PC-9 (cell line): ENCODE measurements around the gene LAT. TPM values are rescaled to one million over a fixed set of nuclear protein-coding genes. Genes with fewer than 3 reads are reported as not detected.

Experiments used
- BruUV-seq: library from RNA; stranded (reverse); fragments of 400-500 nt; replicated peaks from 2 replicates; lab custom pipeline; 2021; lab: Mats Ljungman, UMichigan
- CTCF ChIA-PET: fragments of 300-600 bp; sonication (Branson Sonifier 250); formaldehyde crosslinking; loops from one replicate; lab custom pipeline; 2022; ENCODE audit warnings: antibody characterized with exemption; lab: Charles Lee
- POLR2A ChIA-PET: fragments of 300-600 bp; sonication (Branson Sonifier 250); formaldehyde crosslinking; loops from one replicate; lab custom pipeline; 2022; ENCODE audit warnings: antibody characterized with exemption; ENCODE audit not compliant: unreplicated experiment; lab: Charles Lee
- DNase-seq, 2 experiments: peaks; one replicate each; pipeline versions ENCODE4 v3.0.0 to v3.0.0-alpha.2; 2015 to 2022; ENCODE audit warnings: mixed read lengths in 1 of 2
- H2AFZ ChIP-seq: fragments of 200-600 bp; sonication (generic); 2 replicates; pipeline ENCODE4 v1.8.1; 2017; ENCODE audit warnings: antibody characterized with exemption
- H3F3A ChIP-seq: fragments of 200-600 bp; sonication (generic); 2 replicates; pipeline ENCODE4 v1.8.1; 2017; ENCODE audit warnings: antibody characterized with exemption, mild to moderate bottlenecking, low read depth; ENCODE audit not compliant: insufficient read depth
- H3K27ac ChIP-seq: fragments of 200-600 bp; sonication (generic); 2 replicates; pipeline ENCODE4 v1.6.1; 2016; ENCODE audit warnings: mixed run types
- H3K27me3 ChIP-seq: fragments of 200-600 bp; sonication (generic); 2 replicates; pipeline ENCODE4 v1.6.1; 2016; ENCODE audit warnings: low read depth, mixed run types; ENCODE audit not compliant: insufficient read depth
- H3K36me3 ChIP-seq: fragments of 200-600 bp; sonication (generic); 2 replicates; pipeline ENCODE4 v1.6.1; 2016; ENCODE audit warnings: low read depth, mixed run types
- H3K4me1 ChIP-seq: fragments of 200-600 bp; sonication (generic); replicated peaks from 2 replicates; pipeline ENCODE4 v1.6.1; 2016; ENCODE audit warnings: mixed run types; ENCODE audit not compliant: insufficient read depth
- H3K4me2 ChIP-seq: fragments of 200-600 bp; sonication (generic); 2 replicates; pipeline ENCODE4 v1.6.1; 2017; ENCODE audit warnings: mixed run types
- H3K4me3 ChIP-seq: fragments of 200-600 bp; sonication (generic); 2 replicates; pipeline ENCODE4 v1.6.1; 2016; ENCODE audit warnings: mixed run types
- H3K79me2 ChIP-seq: fragments of 200-600 bp; sonication (generic); 2 replicates; pipeline ENCODE4 v1.6.1; 2017; ENCODE audit warnings: low read depth, mixed run types
- H3K9me2 ChIP-seq: fragments of 200-600 bp; sonication (generic); 2 replicates; pipeline ENCODE4 v1.8.1; 2017; ENCODE audit warnings: mild to moderate bottlenecking; ENCODE audit not compliant: insufficient read depth
- H3K9me3 ChIP-seq: fragments of 200-600 bp; sonication (generic); 2 replicates; pipeline ENCODE4 v1.8.1; 2016; ENCODE audit warnings: low read depth; ENCODE audit not compliant: insufficient read depth
- H4K20me1 ChIP-seq: fragments of 200-600 bp; sonication (generic); 2 replicates; pipeline ENCODE4 v1.8.1; 2017; ENCODE audit not compliant: insufficient read depth
- EZH2 ChIP-seq: fragments of 200-600 bp; sonication (generic); IDR thresholded peaks from 2 replicates; pipeline ENCODE4 v1.8.0; 2017; ENCODE audit warnings: antibody characterized with exemption, low read depth
- intact Hi-C: fragments of 100-400 bp; cut with micrococcal nuclease; formaldehyde crosslinking; loops from one replicate; pipeline ENCODE4 v1.10.0; 2022; ENCODE audit not compliant: unreplicated experiment
- total RNA-seq: library from RNA; stranded (reverse); gene quantifications from 2 replicates; pipeline ENCODE4 v1.2.3, GENCODE V29; 2021
- TF ChIP-seq, protein P1 (sequence below): fragments of 200-600 bp; sonication (generic); conservative IDR thresholded peaks from 2 replicates; pipeline ENCODE4 v1.6.1; 2017; ENCODE audit warnings: mixed run types, antibody characterized with exemption, mild to moderate bottlenecking, moderate library complexity

The LAT gene
- total RNA-seq, 1 experiment from 2014 or later: 12.4 TPM

DNA sequence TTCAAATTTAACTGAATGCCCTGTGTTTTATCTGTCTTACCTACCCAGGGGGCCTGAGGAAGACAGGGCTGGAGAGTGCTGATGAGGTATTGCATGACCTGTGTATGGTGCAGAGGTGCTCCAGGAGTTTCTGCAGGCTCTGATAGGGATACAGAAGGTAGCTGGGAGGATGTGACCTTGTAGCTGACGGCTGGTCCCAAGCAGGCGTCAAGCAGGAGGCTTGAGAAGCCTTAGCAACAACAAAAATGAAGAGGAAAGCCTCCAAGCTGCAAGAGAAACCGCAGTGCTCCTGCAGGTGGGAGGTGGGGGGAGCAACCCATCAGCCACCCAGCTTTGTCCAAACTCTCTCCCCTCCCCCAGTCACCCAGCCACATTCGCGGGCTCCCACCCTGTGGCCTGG is 40.4 kb downstream of the LAT start:
- Histone ChIP-seq H3K79me2 (no peaks in the 10 kb centered on the region), H4K20me1 (no peaks in the 10 kb centered on the region), H2AFZ (no peak overlapping the region), H3K4me1 (peaks cover 19% of the 10 kb centered on the region), H3K27ac (no peak overlapping the region), H3K9me2 (no peaks in the 10 kb centered on the region), H3F3A (0 out of 2 replicates have a peak, but pooled peaks cover 3% of the 10 kb centered on the region), H3K27me3 (no peaks in the 10 kb centered on the region), H3K36me3 (no peaks in the 10 kb centered on the region), H3K9me3 (no peaks in the 10 kb centered on the region), H3K4me2 (no peak overlapping the region), H3K4me3 (no peak overlapping the region)
- no TSS peak for BruUV-seq
- CTCF ChIA-PET: no interaction called here
- peak in 1 of 2 experiments; percentile 30 for DNase-seq
- TF ChIP-seq, protein P1, sequence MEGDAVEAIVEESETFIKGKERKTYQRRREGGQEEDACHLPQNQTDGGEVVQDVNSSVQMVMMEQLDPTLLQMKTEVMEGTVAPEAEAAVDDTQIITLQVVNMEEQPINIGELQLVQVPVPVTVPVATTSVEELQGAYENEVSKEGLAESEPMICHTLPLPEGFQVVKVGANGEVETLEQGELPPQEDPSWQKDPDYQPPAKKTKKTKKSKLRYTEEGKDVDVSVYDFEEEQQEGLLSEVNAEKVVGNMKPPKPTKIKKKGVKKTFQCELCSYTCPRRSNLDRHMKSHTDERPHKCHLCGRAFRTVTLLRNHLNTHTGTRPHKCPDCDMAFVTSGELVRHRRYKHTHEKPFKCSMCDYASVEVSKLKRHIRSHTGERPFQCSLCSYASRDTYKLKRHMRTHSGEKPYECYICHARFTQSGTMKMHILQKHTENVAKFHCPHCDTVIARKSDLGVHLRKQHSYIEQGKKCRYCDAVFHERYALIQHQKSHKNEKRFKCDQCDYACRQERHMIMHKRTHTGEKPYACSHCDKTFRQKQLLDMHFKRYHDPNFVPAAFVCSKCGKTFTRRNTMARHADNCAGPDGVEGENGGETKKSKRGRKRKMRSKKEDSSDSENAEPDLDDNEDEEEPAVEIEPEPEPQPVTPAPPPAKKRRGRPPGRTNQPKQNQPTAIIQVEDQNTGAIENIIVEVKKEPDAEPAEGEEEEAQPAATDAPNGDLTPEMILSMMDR: no peak
- no peak for TF ChIP-seq EZH2
- intact Hi-C loops: no loop called here
- POLR2A ChIA-PET: no interaction called here

DNA sequence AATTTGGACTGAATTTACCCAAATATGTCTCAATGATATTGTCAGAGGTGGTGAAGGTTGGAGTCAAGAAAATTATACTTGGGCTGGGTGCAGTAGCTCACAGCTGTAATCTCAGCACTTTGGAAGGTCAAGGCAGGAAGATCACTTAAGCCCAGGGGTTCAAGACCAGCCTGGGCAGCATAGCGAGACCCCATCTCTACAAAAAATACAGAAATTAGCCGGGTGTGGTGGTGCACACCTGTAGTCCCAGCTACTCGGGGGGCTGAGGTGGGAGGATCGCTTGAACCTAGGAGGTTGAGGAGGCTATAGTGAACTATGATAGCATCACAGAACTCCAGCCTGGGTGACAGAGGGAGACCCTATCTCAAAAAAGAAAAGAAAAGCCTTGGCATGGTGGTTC is 40.9 kb downstream of the LAT start:
- TF ChIP-seq, protein P1: no peak
- TF ChIP-seq EZH2: no peak
- H3K79me2 ChIP-seq: no peaks in the 10 kb centered on the region
- ChIA-PET POLR2A (no interaction called here), CTCF (no interaction called here)
- H3K27ac ChIP-seq: no peak overlapping the region
- no peak for DNase-seq
- no peak overlapping the region for H2AFZ ChIP-seq
- no peaks in the 10 kb centered on the region for H4K20me1 ChIP-seq
- H3K9me3 ChIP-seq: no peaks in the 10 kb centered on the region
- no peaks in the 10 kb centered on the region for H3K36me3 ChIP-seq
- H3K4me1 ChIP-seq: peaks cover 19% of the 10 kb centered on the region
- H3F3A ChIP-seq: 0 out of 2 replicates have a peak, but pooled peaks cover 3% of the 10 kb centered on the region
- no peak overlapping the region for H3K4me2 ChIP-seq
- H3K4me3 ChIP-seq: no peak overlapping the region
- no peaks in the 10 kb centered on the region for H3K27me3 ChIP-seq
- no TSS peak for BruUV-seq
- H3K9me2 ChIP-seq: no peaks in the 10 kb centered on the region
- intact Hi-C loops: no loop called here

DNA sequence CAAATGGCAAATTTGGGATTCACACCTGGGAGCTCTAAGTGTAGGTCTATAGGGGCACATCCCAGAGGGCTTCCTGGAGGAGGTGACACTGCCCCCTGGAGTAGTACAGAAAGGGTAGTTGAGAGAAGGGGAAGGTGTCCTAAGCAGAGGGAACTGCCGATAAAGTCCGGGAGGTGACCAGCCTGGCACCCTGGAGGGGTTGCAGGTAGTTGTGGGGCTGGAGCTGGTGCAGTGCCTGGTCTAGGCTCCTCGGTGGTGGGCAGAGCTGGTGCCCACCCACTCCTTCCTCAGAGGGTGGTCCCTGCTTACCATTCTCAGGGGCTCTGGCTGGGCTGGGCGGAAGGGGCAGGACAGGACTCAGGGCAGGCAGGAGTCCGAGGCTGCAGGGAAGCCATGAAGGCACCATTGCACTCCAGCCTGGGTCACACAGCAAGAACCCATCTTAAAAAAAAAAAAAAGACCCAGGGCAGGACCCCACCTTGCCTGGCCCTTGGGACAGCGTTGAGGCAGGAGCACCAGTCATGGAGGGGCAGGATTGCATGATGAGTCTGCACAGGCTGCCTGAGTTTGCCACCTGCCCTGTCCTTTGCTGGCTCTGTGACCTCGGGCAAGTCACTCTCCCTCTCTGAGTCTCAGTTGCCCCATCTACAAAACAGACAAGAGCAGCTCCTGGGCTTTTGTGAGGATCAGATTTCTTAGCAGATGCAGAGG is 43.8 kb downstream of the LAT start:
- Histone ChIP-seq H3K9me2 (no peaks in the 10 kb centered on the region), H3K27me3 (no peaks in the 10 kb centered on the region), H3K9me3 (no peaks in the 10 kb centered on the region), H2AFZ (0 out of 2 replicates have a peak overlapping the region, but pooled peaks have one; percentile 11), H3K4me3 (no peak overlapping the region; the same call in 1 of the 2 replicates), H3K27ac (no peak overlapping the region), H3K4me2 (peak overlapping the region; percentile 37; the same call in 1 of the 2 replicates), H3K36me3 (no peaks in the 10 kb centered on the region), H3K79me2 (no peaks in the 10 kb centered on the region), H3K4me1 (peaks cover 11% of the 10 kb centered on the region), H3F3A (0 out of 2 replicates have a peak, but pooled peaks cover 3% of the 10 kb centered on the region), H4K20me1 (no peaks in the 10 kb centered on the region)
- intact Hi-C loops: no loop called here
- DNase-seq: peak in 1 of 2 experiments; percentile 15
- TF ChIP-seq, protein P1: no peak
- no peak for TF ChIP-seq EZH2
- BruUV-seq: no TSS peak
- CTCF ChIA-PET: no interaction called here
- POLR2A ChIA-PET: no interaction called here
